Calu3 (cell line): Measurements from ENCODE around the gene SAMD4A. TPM values are rescaled to one million over a fixed set of nuclear protein-coding genes. Genes with fewer than 3 reads are reported as not detected.

Source experiments
- BruUV-seq: library from RNA; stranded (reverse); fragments of 400-500 nt; replicated peaks from 2 replicates; lab custom pipeline; 2021; lab: Mats Ljungman, UMichigan
- CTCF ChIA-PET: fragments of 300-600 bp; sonication (Branson Sonifier 250); formaldehyde crosslinking; loops from one replicate; lab custom pipeline; 2022; ENCODE audit warnings: antibody characterized with exemption; lab: Charles Lee
- DNase-seq: peaks from one replicate; pipeline ENCODE4 v3.0.0; 2022
- H3K27ac Mint-ChIP-seq: one replicate; pipeline ENCODE4 v1.8.0; 2022; ENCODE audit warnings: mixed read lengths; ENCODE audit not compliant: unreplicated experiment
- H3K27me3 Mint-ChIP-seq: one replicate; pipeline ENCODE4 v1.8.0; 2022; ENCODE audit warnings: mixed read lengths; ENCODE audit not compliant: unreplicated experiment
- H3K36me3 Mint-ChIP-seq: one replicate; pipeline ENCODE4 v1.8.0; 2022; ENCODE audit warnings: mild to moderate bottlenecking, moderate library complexity, mixed read lengths; ENCODE audit not compliant: insufficient read depth, unreplicated experiment
- H3K4me1 Mint-ChIP-seq: one replicate; pipeline ENCODE4 v1.8.0; 2022; ENCODE audit warnings: mild to moderate bottlenecking, low read depth, mixed read lengths; ENCODE audit not compliant: unreplicated experiment
- H3K4me3 Mint-ChIP-seq: one replicate; pipeline ENCODE4 v1.8.0; 2022; ENCODE audit warnings: mild to moderate bottlenecking, low read depth, moderate library complexity, mixed read lengths; ENCODE audit not compliant: unreplicated experiment
- H3K9me3 Mint-ChIP-seq: one replicate; pipeline ENCODE4 v1.8.0; 2022; ENCODE audit warnings: low read depth, mixed read lengths; ENCODE audit not compliant: unreplicated experiment
- intact Hi-C: fragments of 100-400 bp; cut with micrococcal nuclease; formaldehyde crosslinking; loops from one replicate; pipeline ENCODE4 v1.10.0; 2022; ENCODE audit not compliant: unreplicated experiment
- total RNA-seq: library from RNA; stranded (reverse); gene quantifications from 2 replicates; pipeline ENCODE4 v1.2.3, GENCODE V29; 2022
- TF ChIP-seq, protein P1 (sequence below): fragments of 200-600 bp; IDR thresholded peaks from one replicate; pipeline ENCODE4 v1.8.0; 2022; ENCODE audit warnings: antibody characterized with exemption; ENCODE audit not compliant: unreplicated experiment

Gene SAMD4A
- total RNA-seq, 1 experiment from 2014 or later, result 14.4 TPM

DNA sequence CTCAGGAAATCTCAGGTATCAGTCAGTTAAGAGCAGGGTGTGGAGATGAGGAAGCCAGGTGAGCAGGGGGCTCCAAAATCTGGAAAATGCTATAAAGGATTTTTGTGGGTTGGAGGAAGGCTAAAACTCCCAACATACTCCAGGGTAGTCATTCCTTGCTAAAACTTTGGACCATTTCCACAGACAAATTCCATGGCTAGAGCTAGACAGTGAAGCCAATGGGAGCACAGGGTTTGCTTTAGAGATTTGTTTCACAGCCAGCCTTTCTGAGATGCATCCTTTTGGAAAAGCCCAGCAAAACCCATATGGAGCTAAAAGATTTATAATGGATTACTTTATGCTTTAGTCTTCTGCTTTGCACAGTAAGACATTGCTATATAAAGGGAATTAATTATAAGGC lies 146.5 kb downstream of the SAMD4A start:
- intact Hi-C loops, result no loop called here
- DNase-seq, result no peak
- H3K36me3 Mint-ChIP-seq, result no peaks in the 10 kb centered on the region
- H3K27ac Mint-ChIP-seq, result no peak overlapping the region
- H3K9me3 Mint-ChIP-seq, result no peaks in the 10 kb centered on the region
- no TSS peak for BruUV-seq
- H3K27me3 Mint-ChIP-seq, result no peaks in the 10 kb centered on the region
- CTCF ChIA-PET, result no interaction called here
- H3K4me3 Mint-ChIP-seq, result no peak overlapping the region
- TF ChIP-seq, protein P1, sequence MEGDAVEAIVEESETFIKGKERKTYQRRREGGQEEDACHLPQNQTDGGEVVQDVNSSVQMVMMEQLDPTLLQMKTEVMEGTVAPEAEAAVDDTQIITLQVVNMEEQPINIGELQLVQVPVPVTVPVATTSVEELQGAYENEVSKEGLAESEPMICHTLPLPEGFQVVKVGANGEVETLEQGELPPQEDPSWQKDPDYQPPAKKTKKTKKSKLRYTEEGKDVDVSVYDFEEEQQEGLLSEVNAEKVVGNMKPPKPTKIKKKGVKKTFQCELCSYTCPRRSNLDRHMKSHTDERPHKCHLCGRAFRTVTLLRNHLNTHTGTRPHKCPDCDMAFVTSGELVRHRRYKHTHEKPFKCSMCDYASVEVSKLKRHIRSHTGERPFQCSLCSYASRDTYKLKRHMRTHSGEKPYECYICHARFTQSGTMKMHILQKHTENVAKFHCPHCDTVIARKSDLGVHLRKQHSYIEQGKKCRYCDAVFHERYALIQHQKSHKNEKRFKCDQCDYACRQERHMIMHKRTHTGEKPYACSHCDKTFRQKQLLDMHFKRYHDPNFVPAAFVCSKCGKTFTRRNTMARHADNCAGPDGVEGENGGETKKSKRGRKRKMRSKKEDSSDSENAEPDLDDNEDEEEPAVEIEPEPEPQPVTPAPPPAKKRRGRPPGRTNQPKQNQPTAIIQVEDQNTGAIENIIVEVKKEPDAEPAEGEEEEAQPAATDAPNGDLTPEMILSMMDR, result no peak
- H3K4me1 Mint-ChIP-seq, result no peaks in the 10 kb centered on the region

DNA sequence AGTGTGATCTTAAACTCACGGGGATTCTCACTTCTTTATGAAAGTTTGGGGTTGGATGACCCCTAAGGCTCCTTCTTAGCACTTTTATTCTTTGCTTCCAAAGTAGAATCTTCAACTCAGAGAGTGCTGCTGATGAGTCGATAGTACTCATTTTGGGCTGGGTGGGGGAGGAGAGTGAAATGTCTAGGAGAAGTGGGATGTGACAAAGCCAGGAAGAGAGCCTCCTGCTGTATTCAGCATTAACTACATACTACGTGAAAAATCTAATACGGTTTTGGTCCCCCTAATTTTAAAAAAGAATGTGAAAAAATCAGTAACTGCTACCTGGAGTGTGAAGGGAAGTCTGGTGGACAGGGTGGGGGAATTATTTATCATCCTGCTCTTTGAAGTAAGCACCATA lies 148.3 kb downstream of the SAMD4A start:
- no peaks in the 10 kb centered on the region for H3K36me3 Mint-ChIP-seq
- TF ChIP-seq, protein P1, result no peak

DNA sequence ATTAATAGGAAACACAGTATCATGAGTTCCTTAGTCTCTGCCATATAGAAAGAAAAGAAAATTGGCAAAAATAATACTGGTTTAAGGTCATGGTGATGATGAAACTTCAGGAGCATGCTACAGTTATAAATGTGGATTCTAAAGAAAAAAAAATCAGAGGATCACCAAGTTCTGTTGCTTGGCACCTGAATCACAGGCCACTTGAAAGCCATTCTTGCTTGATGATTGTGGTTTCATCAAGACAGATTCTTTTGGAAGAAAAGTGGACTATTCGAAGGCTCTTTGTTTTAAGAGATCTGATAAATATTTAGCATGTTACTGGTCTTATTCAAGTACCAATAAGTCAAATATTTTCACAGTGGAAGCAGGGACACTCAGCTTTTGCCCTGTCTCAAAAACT lies 148.9 kb downstream of the SAMD4A start:
- Mint-ChIP-seq H3K36me3 (no peaks in the 10 kb centered on the region), H3K9me3 (no peaks in the 10 kb centered on the region), H3K4me3 (no peak overlapping the region), H3K27me3 (no peaks in the 10 kb centered on the region), H3K27ac (no peak overlapping the region), H3K4me1 (no peaks in the 10 kb centered on the region)
- TF ChIP-seq, protein P1, result no peak
- no peak for DNase-seq
- BruUV-seq, result no TSS peak
- intact Hi-C loops, result no loop called here
- CTCF ChIA-PET, result no interaction called here

More for the DNA sequence above, 148.3 kb downstream of the SAMD4A start:
- H3K27me3 Mint-ChIP-seq, result no peaks in the 10 kb centered on the region
- no peaks in the 10 kb centered on the region for H3K9me3 Mint-ChIP-seq
- no peak overlapping the region for H3K27ac Mint-ChIP-seq
- intact Hi-C loops, result no loop called here
- no peaks in the 10 kb centered on the region for H3K4me1 Mint-ChIP-seq
- no peak overlapping the region for H3K4me3 Mint-ChIP-seq
- CTCF ChIA-PET, result no interaction called here
- no peak for DNase-seq
- BruUV-seq, result no TSS peak

DNA sequence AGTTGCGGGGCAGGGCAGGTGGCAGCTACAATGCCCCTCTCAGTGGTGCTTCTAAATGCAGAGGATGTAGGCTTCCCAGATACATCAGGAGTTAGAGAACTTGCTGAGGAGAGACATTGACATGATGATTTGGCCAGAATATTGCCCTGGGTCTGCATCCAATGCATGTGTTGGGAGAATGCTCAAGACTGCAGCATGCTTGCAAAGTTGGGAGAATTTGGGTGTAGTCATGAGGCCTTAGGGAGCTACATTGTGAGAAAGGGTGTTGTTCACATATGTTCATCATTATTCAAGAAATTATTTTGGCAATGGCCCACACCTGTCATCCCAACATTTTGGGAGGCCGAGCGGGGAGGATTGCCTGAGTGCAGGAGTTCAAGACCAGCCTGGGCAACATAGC lies 149.9 kb downstream of the SAMD4A start:
- no peak for DNase-seq
- no peaks in the 10 kb centered on the region for H3K27me3 Mint-ChIP-seq
- no peaks in the 10 kb centered on the region for H3K4me1 Mint-ChIP-seq
- H3K27ac Mint-ChIP-seq, result no peak overlapping the region
- no peaks in the 10 kb centered on the region for H3K9me3 Mint-ChIP-seq
- no peak overlapping the region for H3K4me3 Mint-ChIP-seq
- H3K36me3 Mint-ChIP-seq, result no peaks in the 10 kb centered on the region
- TF ChIP-seq, protein P1, result no peak
- intact Hi-C loops, result no loop called here
- CTCF ChIA-PET, result no interaction called here
- no TSS peak for BruUV-seq
